Kidney epithelial cell (primary cell): ENCODE results near the gene MYCBP2. TPM values are rescaled to one million over a fixed set of nuclear protein-coding genes. Genes with fewer than 3 reads are reported as not detected.

Source experiments
- DNase-seq: peaks from one replicate; pipeline ENCODE4 v3.0.0-alpha.2; 2010; ENCODE audit warnings: low read depth
- H3K27me3 ChIP-seq: 2 replicates; pipeline ENCODE4 v1.6.0; 2011; ENCODE audit warnings: low read length; ENCODE audit not compliant: control insufficient read depth, insufficient read depth
- H3K36me3 ChIP-seq: 2 replicates; pipeline ENCODE4 v1.5.1; 2011; ENCODE audit warnings: low read length; ENCODE audit not compliant: control insufficient read depth, insufficient read depth
- H3K4me3 ChIP-seq: 2 replicates; pipeline ENCODE4 v1.5.1; 2011; ENCODE audit warnings: low read depth, mild to moderate bottlenecking, control low read depth, low read length
- total RNA-seq: library from RNA; depleted of rRNA; stranded (reverse); fragments of >200 nt; gene quantifications from 2 replicates; pipeline ENCODE4 v1.2.3, GENCODE V29; 2015
- TF ChIP-seq, protein P1 (sequence below): IDR thresholded peaks from 2 replicates; pipeline ENCODE4 v1.5.1; 2011; ENCODE audit warnings: mild to moderate bottlenecking, moderate library complexity, low read length, control low read depth, inconsistent platforms; ENCODE audit not compliant: insufficient read depth, poor library complexity, severe bottlenecking

Gene MYCBP2
- total RNA-seq, 1 donor from 2014 or later, result 46.3 TPM

DNA sequence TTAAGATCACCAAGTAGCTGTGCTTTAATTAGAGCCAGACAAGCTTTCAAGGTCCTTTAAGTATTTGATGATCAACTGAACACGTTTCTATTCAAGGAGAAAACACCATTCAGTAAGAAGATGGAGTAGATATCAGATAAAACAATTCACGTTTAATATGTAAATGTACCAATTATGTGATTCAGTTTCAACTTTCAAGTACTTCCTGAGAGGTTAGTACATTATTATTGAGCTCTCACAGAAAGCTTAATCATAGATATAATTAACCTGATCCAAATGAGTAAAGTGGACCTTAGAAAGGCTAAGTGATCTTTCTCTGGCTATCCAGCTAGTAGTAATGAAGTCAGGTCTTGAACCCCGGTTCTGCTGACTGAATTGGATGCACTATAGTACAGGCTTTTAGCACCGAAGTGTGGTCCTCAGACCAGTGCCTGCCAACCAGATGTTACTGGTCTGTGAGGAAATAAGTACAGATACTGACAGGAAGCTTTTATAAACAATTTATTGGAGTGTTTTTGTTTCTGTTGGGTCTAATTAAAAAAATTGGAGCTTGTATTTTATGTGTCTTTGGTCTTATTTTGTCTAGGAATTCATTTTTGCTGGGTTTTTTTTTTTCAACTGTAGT, 324.8 kb downstream of the MYCBP2 start:
- DNase-seq, result no peak
- Histone ChIP-seq H3K27me3 (no peaks in the 10 kb centered on the region), H3K36me3 (no peaks in the 10 kb centered on the region), H3K4me3 (no peak overlapping the region)
- TF ChIP-seq, protein P1, sequence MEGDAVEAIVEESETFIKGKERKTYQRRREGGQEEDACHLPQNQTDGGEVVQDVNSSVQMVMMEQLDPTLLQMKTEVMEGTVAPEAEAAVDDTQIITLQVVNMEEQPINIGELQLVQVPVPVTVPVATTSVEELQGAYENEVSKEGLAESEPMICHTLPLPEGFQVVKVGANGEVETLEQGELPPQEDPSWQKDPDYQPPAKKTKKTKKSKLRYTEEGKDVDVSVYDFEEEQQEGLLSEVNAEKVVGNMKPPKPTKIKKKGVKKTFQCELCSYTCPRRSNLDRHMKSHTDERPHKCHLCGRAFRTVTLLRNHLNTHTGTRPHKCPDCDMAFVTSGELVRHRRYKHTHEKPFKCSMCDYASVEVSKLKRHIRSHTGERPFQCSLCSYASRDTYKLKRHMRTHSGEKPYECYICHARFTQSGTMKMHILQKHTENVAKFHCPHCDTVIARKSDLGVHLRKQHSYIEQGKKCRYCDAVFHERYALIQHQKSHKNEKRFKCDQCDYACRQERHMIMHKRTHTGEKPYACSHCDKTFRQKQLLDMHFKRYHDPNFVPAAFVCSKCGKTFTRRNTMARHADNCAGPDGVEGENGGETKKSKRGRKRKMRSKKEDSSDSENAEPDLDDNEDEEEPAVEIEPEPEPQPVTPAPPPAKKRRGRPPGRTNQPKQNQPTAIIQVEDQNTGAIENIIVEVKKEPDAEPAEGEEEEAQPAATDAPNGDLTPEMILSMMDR, result no peak

DNA sequence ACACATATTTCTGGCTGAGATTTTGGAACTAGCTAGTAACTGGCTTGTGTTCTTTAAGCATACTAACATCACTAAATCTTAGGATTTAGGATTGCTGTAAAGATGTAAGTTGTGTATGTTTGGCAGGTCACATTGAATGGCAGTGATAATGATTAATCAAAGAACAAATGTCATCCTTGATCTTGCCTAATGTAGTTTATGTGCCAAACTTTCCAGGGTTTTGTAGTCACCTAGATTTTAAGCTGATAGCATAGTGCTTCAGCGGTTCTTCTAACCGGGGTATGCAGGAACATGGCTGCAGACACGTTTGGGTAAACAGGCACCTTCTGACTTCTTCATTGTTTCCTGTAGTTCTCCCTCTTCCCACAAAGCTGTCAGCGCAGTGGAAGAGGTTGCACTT, 325.4 kb downstream of the MYCBP2 start:
- no peak for DNase-seq
- H3K4me3 ChIP-seq, result no peak overlapping the region
- H3K36me3 ChIP-seq, result no peaks in the 10 kb centered on the region
- no peaks in the 10 kb centered on the region for H3K27me3 ChIP-seq
- TF ChIP-seq, protein P1, result no peak

DNA sequence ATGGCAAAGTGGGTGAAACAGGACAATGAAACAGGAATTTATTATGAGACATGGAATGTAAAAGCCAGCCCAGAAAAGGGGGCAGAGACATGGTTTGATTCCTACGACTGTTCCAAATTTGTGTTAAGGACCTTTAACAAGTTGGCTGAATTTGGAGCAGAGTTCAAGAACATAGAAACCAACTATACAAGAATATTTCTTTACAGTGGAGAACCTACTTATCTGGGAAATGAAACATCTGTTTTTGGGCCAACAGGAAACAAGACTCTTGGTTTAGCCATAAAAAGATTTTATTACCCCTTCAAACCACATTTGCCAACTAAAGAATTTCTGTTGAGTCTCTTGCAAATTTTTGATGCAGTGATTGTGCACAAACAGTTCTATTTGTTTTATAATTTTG, 326.4 kb downstream of the MYCBP2 start:
- H3K27me3 ChIP-seq, result no peaks in the 10 kb centered on the region
- no peak overlapping the region for H3K4me3 ChIP-seq
- no peaks in the 10 kb centered on the region for H3K36me3 ChIP-seq
- no peak for DNase-seq
- TF ChIP-seq, protein P1, result no peak

Other genes with a start within 250 kb of the MYCBP2 start
- 9.3 and 14.7 TPM in 2 replicates for gene SCEL, start 208.6 kb upstream of the MYCBP2 start, total RNA-seq